ENCODE measurements around the gene TMEM187.
"Not testable (repeated sequence)": the region's sequence is repeated elsewhere in the genome, so short reads cannot be mapped to it uniquely, and the experiment has no call there.

The TMEM187 gene

DNA sequence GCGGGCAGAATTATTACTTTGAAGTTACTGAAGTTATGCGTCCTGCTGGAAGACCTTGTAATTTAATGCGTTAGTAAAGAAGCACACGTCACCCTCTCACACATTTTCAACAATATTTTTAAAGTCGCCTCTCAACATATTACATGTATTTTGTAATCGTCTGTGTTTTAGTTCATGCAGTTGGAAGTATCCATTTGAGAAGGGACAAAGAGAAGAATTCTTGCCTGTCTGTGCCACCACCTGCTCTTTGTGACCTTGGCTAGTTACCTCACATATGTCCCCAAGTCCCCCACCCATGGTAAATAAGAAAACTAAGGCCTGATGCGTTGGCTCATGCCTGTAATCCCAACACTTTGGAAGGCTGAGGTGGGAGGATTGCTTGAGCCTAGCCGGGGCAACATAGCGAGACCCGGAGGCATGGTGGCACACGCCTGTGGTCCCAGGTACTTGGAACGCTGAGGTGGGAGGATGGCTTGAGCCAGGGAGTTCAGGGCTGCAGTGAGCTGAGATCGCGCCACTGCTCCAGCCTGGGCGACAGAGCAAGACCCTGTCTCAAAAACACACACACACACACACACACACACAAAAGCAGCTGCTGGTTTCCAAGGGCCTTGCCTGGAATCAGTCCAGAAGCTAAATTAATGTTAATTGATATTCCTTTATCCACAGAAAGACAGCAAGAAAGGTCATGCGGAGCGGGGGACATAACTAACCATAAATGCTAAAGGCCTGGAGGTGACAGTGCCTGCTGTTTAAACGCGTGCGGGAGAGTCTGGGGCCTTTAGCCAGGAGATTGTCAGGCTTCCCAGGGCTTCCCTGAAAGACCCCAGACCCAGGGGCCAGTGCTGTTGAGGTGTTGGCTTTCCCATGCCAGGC lies 811 bp downstream of the TMEM187 start:
- no peak for DNase-seq

DNA sequence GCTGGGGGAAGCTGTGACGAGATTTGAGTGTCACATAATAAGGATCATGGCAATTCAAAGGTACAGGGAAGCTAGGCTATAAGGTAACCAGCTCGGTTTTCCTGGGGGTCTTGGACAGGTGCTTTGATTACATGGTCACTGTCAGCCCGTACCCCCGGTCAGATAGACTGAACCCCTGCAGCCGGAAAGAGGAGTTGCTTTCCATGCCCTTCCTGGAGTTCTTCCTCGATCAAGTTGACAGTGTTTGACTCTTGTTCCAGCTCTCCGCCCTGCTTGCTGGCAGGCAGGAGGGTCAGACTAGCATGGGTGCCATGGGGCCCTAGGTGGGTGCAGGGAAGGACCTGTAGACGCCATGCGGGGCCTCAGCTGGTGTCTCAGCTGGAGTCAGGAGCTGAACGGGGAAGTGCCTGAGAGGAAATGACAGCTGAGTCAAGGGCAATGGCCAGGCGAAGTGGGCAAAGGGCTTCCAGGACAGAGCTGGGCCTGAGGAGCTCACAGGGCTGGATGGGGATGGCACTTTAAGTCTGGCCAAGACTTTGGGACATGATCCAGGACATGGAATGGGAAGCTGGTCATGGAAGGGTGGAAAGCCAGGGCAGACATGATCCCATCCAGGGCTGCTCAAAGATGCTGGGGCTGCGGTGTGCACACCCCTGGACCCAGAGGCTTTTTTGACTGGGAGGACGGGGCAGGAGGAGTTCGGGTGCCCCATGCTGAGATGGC lies 1.6 kb downstream of the TMEM187 start:
- no peak for DNase-seq

DNA sequence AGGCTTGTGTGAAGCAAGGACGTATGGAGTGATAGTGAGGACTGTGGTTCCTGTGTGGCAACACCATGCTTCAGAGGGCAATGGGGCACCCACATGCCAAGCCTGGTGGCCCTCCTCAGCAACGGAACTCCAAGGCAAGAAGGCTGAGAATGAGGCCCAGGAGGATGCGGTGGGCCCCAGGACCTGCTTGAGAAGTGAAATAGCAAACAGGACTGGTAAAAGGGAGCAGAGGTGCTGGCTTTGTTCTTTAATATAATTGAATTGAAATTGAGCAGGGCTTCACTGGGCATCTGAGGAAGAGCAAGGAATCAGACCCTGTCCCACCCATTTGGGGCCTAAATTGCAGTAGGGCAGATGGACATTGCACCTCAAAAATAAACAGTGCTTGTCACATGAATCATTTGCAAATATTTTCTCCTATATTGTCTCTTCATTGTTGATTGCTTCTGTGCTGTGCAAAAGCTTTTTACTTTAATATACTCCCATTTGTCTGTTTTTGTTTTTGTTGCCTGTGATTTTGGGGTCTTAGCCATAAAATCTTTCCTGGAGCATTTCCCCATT lies 2.3 kb downstream of the TMEM187 start:
- no peak for DNase-seq

DNA sequence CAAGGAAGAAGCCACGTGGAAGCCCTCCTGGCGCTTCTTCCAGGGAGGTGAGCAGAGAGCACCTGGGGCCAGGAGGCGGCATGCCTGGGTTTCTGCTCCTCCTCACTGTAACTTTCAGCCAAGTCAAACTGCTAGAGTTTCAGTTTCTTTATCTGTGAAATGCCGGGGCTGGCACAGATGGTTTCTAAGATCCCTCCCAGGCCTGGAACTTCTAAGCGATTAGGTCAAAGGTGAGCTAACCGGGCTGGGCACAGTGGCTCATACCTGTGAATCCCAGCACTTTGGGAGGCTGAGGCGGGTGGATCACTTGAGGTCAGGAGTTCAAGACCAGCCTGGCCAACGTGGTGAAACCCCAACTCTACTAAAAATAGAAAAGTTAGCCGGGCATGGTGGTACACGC lies 7.8 kb downstream of the TMEM187 start:
- DNase-seq: not testable (repeated sequence)

DNA sequence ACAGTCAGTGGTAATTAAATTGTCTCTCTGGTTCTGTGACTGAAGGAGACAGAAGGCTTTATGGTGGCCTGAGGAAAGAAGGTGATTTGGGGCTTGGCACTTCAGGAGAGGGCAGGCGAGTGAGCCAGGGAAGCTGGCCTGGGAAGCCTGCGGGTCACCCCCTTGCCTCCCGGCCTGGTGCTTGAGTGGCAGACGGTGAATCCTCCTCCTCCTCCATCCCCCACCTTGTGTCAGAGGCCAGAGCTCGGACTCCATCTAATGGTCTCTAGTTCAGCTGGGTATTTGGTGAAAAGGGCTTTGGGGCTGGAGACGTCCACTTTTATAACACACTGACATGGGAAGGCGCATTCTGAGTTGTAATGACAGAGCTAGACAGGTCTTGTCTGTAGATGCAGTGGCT lies 8.7 kb downstream of the TMEM187 start:
- DNase-seq: no peak

DNA sequence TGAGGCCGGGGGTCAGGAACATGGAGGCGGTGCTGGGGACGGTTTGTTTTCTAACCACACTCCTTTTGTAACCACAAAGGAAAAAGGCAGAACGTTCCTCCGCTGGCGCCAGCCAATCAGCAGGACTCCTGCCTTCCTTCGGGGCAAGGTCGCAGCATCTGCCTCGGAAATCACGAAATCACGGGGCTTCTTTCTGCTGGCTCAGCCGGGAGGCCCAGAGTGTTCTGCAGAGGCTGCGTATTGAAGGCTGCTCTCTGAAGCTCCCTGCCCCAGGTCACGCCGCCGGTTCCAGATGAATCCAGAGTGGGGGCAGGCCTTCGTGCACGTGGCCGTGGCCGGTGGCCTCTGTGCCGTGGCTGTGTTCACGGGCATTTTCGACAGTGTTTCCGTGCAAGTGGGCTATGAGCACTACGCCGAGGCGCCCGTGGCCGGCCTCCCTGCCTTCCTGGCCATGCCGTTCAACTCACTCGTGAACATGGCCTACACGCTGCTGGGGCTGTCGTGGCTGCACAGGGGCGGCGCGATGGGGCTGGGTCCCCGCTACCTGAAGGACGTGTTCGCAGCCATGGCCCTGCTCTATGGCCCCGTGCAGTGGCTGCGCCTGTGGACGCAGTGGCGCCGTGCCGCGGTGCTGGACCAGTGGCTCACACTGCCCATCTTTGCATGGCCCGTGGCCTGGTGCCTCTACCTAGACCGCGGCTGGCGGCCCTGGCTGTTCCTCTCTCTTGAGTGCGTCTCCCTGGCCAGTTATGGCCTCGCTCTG lies 9.4 kb downstream of the TMEM187 start:
- peak; percentile 77 for DNase-seq

DNA sequence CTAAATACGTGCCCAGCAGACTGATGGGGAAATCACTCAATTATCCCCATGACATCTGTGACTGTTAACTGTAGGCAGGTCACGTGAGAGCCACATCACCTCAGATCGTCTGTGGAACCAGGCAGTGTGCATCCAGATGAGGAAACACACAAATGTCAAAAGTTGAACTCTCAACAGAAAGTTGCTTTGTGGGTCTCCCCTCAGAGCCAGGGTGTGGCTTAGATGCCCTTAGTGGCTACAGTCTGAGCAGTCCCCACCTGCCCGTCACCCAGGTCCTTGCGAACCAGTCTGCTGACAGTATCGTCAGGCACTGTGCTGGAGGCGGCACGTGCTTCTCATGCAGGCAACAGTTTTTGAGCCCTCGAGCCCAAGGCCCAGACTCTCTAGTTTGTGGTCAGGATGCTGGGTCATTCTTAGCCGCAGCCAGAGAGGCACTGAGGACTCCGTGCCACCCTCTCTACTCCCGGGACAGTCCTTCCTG lies 10.8 kb downstream of the TMEM187 start:
- DNase-seq: no peak

DNA sequence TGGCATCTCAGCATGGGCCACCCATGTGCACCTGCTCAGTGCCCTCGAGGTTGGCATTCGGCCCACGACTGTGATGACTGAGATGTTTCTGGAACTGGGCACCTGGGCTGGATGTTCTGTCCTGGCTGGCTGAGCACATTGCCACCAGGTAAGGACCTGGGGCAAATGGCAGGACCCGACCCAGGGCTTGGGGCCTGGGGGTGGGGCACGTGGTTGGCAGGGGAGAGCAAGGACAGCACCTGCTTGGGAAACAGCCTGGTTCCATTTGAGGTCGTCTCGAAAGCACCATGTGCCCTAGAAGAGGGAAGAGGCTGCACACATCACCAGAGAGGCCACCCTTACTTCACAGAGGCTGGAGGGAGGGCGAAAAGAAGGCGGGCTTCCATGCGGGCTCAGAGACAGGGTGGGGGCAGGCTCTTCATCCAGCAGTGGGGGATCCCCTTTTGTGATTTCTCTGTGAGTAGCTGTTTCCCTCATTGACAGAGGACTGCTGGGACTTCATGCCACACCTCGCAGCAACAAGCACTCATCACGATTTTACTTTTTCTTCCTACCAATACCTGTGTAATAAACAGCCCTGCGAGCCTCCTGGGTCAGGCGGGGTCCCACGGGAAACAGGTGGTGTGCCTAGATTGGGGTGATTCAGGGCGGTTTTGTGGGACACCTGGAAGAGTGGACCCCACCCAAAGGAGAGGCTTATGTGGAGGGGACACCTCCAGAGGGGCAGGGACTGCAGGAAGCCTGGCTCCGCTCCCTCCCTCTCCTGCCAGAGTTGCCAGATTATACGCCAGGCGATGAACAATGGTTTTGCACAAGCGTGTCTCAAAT lies 12.0 kb downstream of the TMEM187 start:
- DNase-seq: peak; percentile 62

DNA sequence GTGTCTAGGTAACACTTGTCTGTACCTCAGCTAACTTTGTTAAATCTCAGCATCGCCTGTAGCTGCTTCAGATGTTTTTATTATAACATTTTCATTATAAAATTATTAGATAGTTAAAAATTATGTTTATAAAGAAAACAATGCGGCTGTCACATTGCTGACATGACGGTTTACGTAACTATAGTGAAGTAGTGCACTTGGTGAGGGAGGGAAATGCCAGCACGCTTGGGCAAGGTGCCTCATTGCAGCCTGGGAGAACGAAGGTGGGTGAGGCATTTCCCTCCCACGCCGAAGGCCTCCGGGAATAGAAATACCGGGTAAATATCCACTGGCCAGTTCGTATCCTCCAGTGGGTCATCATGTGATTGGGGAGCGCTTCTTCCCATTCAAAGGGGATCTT lies 15.9 kb downstream of the TMEM187 start:
- no peak for DNase-seq

DNA sequence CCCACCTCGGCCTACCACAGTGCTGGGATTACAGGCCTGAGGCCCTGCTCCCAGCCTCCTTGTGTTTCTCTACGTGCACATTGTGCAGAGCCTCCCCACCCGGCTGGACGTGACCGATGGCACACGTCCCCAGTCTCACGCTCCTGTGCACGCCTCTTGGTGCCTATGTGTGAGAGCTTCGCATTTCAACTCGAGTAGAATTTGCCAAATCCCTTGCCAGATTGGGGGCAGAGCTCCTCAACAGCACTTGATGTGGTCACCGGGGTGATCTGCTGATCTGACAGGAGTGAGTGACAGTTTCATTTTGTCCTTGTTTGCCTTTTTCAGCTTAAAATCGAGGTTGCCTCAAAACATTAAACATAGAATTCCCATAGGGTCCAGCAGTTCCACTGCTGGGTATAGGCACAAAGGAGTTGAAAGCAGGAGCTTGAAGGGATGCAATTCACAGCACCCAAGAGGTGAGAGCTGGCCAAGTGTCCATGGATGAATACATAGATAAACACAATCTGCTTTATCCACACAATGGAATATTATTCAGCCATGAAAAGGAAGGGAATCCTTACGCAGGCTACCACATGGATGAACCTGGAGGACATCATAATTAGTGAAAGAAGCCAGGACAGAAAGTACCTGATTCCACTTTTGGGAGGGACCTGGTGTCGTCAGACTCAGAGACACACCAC lies 17.6 kb downstream of the TMEM187 start:
- no peak for DNase-seq

DNA sequence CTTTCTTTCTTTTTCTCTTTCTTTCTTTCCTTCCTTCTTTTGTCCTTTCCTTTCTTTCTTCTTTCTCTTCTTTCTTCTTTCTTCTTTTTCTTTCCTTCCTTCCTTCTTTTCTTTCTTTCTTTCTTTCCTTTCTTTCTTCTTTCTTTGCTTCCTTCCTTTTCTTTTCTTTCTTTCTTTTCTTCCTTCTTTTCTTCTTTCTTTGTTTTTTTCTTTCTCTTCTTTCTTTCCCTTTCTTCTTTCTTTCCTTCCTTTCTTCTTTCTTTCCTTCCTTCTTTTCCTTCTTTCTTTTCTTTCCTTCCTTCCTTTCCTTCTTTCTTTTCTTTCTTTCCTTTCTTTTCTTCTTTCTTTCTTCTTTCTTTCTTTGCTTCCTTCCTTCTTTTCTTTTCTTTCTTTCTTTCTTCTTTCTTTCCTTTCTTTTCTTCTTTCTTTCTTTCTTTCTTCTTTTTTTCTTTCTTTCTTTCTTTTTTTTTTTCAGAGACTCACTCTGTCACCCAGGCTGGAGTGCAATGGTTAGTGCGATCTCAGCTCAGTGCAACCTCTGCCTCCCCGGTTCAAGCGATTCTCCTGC lies 18.5 kb downstream of the TMEM187 start:
- no peak for DNase-seq

DNA sequence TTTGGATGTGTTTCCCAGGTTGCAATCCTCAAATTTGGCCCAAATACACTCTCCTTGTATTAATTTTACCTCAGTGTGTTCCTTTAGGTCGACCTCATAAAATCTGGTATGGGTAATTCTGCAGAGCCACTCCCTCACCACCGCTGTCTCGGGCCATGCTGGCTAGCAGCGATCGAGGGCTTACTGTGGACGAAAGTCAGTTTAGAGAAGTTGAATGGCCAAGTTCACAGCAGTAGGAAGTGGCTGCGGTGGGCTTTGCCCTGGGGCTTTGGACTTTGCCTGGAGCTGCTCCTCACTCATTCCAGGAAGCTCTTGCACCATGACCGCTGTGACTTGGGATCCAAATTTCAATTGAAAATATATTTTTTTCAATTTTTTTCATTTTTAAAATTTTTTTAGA lies 19.6 kb downstream of the TMEM187 start:
- no peak for DNase-seq

DNA sequence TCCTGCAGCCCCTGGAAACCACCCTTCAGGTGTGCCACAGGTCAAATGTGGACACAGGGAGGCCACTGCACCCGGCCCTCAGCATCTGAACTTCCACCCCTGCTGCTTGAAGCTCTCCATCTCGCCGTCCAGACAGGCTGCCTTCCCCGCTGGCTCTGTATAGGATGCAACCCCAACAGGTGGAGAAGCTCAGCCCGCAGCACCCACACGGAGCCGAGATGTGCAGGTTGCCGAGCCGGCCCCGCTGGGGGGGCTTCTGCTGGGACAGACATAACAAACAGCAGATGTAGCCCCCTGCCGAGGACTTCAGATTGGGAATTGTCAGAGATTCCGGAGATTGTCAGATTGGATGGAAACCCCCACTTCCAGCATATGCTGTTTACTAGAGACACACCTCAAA lies 20.5 kb downstream of the TMEM187 start:
- DNase-seq: no peak

DNA sequence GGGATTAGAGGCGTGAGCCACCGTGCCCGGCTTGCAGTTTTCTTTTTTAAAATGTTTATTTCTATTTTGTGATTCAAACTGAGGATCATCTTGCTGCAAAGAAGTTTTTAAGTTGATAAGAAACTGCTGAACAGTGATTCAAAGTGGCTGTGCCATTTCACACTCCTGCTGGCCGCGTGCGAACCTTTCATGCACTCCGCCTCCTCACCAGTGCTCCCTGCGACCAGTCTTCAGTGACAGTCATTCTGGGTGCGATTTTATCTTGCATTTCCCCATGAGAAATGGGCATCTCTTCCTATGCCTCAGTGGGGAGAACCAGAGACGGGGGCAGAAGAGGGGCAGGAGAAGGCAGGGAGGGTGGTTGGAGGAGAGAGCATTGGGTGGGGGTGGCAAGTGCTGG lies 21.4 kb downstream of the TMEM187 start:
- DNase-seq: no peak

DNA sequence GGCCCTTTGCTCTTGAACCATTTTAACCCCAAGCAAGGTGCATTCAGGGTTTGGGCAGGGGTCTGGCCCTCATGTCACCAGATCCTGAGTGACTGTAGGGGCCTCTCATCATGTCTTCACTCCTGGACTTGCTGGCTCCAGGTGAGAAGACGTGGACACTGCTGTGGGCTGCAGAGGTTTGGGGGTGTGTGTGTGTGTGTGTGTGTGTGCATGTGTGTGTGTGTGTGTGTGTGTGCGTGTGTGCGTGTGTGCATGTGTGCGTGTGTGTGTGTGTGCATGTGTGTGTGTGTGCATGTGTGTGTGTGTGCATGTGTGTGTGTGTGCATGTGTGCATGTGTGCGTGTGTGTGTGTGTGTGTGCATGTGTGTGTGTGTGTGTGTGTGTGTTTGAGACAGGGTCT lies 21.8 kb downstream of the TMEM187 start:
- DNase-seq: not testable (repeated sequence)

DNA sequence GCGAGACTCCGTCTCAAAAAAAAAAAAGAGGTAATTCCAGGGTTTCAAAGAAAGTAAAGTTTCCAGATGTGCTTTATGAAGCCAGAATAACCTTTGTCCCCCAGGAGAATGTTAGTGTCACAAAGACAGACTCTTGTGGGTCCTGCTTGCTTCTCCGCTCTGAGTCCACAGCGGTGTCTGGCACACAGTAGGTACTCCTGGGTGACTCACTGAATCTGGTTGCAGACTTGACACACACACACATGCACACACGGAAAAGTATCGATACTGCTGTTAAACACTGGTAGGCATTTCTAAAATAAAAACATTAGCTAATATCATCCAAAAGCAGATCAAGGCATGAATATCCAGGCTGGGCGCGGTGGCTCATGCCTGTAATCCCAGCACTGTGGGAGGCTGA lies 22.9 kb downstream of the TMEM187 start:
- no peak for DNase-seq

DNA sequence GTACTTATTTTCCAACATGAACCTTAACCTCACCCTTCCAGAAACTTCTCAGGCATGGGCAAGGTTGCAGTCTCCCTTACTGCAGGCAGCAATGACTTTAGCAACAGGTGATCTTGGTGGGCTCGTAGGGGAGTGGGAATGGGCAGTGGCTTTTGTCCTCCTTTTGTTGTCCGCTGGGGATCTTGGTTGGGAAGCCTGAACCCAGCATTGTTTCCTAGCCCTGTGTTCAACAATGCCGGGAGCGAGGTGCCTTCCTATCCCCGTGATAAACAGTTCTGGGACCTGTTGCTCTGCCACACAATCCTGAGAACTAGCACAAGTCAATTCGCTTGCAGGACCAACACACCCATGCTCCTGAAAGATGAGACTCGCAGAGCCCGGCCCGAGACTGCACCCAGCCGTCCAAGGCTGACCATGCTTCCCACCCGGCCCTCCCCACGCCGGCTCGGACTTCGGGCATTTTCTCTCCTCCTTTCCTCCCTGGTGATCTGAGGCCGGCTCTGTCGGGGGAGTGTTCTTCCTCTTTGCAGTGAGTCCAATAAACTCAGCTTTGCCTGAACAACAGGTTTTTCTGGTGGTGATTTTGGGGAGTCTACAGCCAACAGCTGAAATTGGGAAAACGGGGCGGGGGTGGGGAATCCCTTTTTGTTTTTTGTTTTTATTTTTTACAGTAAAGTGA lies 26.9 kb downstream of the TMEM187 start:
- no peak for DNase-seq

DNA sequence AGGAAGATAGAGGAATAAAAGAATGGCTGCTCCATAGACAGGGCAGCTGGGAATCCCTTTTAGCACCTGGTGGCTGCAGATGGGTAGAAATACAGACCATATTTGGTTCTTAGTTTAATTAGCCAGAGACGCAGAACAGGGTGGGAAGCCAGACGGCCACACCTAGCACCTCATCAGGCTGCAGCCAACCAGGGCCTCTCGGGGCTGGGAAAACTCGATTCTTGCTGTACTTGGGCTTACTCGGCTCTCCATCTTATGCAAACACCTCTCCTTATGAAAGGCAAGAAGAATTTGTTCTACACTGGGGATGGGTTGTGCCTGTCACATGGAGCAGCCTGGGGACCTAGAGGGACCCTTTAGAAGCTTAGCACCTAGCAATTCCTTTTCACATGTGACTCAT lies 27.5 kb downstream of the TMEM187 start:
- no peak for DNase-seq

DNA sequence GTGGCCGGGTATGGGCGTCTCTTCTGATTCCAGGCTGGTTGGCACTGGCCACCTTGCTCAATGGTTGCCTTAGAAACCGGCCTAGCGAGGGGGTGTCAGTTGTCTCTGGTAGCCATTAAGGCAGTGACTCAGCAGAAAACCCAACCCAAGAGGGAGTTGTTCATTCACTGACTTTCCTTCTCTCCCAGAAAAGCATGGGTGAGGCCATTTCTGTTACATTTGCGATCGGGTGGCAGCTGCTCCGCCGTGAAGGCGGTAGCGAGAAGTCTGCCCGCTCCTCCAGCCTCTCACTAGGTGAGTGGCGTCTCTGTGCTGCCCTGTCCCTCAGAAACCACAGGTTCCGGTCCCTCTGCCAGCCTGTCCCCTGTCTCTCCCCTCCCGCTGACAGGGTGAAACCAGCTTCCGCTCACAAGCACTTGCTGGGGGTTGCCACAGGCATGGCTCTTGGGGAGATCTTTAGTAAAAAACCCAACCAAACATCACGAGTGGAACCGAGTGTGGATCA lies 29.7 kb downstream of the TMEM187 start:
- DNase-seq: peak; percentile 68

DNA sequence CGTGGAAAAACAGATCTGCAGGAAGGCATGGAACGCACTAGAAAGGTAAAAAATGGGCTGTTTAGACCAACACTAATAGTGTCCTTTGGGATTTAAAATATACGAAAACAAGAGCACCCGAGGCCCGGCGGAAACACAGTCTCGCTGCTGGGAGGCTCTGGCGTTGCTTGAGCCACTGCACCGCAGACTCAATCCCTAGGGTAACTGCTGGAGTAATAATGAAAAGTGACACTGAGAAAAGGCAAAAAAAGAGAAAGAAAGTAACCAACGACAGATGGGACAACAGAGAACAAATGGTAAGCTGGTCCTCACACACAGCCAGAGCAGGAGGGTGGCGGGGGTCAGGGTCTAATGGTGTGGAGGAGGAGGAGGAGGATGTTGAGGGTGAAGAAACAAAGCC lies 31.8 kb downstream of the TMEM187 start:
- DNase-seq: no peak
